ENCODE measurements around the gene PDXDC1. TPM values are rescaled to one million over a fixed set of nuclear protein-coding genes. Genes with fewer than 3 reads are reported as not detected.
"Not testable (repeated sequence)": the region's sequence is repeated elsewhere in the genome, so short reads cannot be mapped to it uniquely, and the experiment has no call there.

The PDXDC1 gene
- total RNA-seq, 1 experiment from 2014 or later, result 107 TPM

DNA sequence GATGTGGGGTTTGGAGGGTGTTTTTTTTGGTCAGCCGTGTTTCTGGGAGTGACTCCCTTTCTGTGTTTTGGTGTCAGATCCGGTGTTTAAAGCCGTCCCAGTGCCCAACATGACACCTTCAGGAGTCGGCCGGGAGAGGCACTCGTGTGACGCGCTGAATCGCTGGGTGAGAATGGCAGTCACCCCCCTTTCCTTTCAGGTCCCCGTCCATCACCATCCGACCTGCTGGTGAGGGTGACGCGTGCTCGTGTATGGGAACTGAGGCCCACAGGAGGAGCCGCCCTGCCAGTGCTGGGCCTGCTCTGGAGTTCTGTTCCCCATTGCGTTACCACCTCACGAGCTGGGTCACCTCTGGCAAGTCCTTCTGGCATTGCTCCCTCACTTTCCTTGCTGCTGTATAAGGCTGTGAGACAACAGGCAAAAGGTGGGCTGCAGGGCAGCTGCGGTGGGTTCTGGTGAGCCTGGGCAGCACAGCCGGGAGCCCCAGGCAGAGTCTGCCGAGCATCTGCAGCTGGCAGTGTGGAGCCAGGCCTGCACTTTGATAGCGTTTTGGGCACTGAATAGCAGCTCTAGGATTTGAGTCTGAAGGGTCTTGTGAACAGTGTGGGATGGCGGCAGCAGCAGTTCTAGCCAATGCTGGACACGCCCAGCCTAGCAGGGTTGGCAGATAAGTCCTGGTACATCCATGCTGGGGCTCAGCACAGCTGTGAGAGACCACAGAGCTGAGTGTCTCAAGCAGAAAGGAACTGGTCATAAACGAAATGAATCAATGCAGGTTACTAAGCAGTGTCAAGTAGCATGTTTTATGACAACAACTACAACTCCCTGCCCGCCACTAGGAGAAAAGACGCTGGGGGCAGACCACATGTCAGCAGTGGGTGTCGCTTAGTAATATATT lies 54.2 kb downstream of the PDXDC1 start:
- Mint-ChIP-seq H3K36me3 (peaks cover 48% of the 10 kb centered on the region), H3K27ac (peak overlapping the region; percentile 38; the same call in 1 of the 2 replicates), H3K4me1 (peaks cover 15% of the 10 kb centered on the region)
- H3K27me3 Mint-ChIP-seq (ENCODE audit: low read depth); DNase-seq (ENCODE audit: low spot score); POLR2A ChIA-PET; CTCF ChIA-PET; H3K9me3 Mint-ChIP-seq; H3K4me3 Mint-ChIP-seq; ATAC-seq: not testable (repeated sequence)

DNA sequence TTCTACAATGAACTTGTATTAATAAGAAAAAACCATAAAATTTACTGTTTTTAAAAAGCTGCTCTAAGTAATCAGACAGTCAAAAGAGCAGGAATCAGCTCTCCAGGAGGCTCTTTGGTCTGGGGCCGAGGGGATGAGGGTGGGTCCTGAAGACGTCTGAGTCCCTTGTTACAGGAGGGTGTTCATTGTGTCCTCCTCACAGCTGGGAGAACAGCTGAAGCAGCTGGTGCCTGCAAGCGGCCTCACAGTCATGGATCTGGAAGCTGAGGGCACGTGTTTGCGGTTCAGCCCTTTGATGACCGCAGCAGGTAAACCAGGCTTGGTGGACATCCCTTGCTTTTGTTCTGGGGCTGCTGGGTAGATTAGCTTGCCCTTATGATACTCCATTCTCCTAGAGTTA lies 54.9 kb downstream of the PDXDC1 start:
- POLR2A ChIA-PET; H3K9me3 Mint-ChIP-seq; CTCF ChIA-PET; H3K27me3 Mint-ChIP-seq (ENCODE audit: low read depth); ATAC-seq; DNase-seq (ENCODE audit: low spot score); H3K4me3 Mint-ChIP-seq: not testable (repeated sequence)
- Mint-ChIP-seq H3K4me1 (peaks cover 15% of the 10 kb centered on the region), H3K27ac (peak overlapping the region; percentile 41; the same call in 1 of the 2 replicates), H3K36me3 (peaks cover 50% of the 10 kb centered on the region)

DNA sequence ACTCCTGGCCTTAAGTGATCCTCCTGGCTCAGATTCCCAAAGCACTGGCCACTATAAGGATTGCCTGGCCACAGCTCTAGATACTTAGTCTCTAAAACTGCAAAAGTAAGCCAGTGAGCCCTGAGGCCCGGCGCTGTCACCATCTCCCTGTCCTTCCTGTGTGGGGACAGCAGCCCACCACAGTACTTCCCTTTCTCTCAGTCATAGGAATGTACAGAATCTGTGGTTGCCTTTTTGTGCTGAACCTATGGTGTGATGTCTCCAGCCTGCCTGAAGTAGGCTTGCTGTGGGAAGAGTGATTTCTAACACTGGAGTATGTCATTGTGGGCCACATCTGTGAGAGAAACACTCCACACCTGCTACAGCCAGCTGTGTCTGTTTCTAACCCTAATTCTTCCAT lies 56.4 kb downstream of the PDXDC1 start:
- no peaks in the 10 kb centered on the region for H3K9me3 Mint-ChIP-seq
- POLR2A ChIA-PET, result no interaction called here
- no peak overlapping the region for H3K27ac Mint-ChIP-seq
- H3K36me3 Mint-ChIP-seq, result peaks cover 49% of the 10 kb centered on the region
- TF ChIP-seq, protein P1, sequence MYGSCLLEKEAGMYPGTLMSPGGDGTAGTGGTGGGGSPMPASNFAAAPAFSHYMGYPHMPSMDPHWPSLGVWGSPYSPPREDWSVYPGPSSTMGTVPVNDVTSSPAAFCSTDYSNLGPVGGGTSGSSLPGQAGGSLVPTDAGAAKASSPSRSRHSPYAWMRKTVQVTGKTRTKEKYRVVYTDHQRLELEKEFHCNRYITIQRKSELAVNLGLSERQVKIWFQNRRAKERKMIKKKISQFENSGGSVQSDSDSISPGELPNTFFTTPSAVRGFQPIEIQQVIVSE (CRISPR knock-in tag; IDR thresholded peaks at IDR 0.05; ENCODE audit: borderline replicate concordance), result no peak
- TF ChIP-seq, protein P2, sequence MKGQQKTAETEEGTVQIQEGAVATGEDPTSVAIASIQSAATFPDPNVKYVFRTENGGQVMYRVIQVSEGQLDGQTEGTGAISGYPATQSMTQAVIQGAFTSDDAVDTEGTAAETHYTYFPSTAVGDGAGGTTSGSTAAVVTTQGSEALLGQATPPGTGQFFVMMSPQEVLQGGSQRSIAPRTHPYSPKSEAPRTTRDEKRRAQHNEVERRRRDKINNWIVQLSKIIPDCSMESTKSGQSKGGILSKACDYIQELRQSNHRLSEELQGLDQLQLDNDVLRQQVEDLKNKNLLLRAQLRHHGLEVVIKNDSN (CRISPR knock-in tag; IDR thresholded peaks at IDR 0.05), result no peak
- no peak for TF ChIP-seq ZNF121 (CRISPR knock-in tag; IDR thresholded peaks at IDR 0.05)
- TF ChIP-seq NFYB (CRISPR knock-in tag; conservative IDR thresholded peaks at IDR 0.05; ENCODE audit: low read depth), result no peak
- no peak for TF ChIP-seq ZNF671 (CRISPR knock-in tag; IDR thresholded peaks at IDR 0.05)
- TF ChIP-seq CREM (CRISPR knock-in tag; IDR thresholded peaks at IDR 0.05), result no peak
- TF ChIP-seq, protein P3, sequence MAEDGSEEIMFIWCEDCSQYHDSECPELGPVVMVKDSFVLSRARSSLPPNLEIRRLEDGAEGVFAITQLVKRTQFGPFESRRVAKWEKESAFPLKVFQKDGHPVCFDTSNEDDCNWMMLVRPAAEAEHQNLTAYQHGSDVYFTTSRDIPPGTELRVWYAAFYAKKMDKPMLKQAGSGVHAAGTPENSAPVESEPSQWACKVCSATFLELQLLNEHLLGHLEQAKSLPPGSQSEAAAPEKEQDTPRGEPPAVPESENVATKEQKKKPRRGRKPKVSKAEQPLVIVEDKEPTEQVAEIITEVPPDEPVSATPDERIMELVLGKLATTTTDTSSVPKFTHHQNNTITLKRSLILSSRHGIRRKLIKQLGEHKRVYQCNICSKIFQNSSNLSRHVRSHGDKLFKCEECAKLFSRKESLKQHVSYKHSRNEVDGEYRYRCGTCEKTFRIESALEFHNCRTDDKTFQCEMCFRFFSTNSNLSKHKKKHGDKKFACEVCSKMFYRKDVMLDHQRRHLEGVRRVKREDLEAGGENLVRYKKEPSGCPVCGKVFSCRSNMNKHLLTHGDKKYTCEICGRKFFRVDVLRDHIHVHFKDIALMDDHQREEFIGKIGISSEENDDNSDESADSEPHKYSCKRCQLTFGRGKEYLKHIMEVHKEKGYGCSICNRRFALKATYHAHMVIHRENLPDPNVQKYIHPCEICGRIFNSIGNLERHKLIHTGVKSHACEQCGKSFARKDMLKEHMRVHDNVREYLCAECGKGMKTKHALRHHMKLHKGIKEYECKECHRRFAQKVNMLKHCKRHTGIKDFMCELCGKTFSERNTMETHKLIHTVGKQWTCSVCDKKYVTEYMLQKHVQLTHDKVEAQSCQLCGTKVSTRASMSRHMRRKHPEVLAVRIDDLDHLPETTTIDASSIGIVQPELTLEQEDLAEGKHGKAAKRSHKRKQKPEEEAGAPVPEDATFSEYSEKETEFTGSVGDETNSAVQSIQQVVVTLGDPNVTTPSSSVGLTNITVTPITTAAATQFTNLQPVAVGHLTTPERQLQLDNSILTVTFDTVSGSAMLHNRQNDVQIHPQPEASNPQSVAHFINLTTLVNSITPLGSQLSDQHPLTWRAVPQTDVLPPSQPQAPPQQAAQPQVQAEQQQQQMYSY (CRISPR knock-in tag; IDR thresholded peaks at IDR 0.05), result no peak
- TF ChIP-seq ETV6 (CRISPR knock-in tag; IDR thresholded peaks at IDR 0.05), result no peak
- TF ChIP-seq KAT7 (CRISPR knock-in tag; IDR thresholded peaks at IDR 0.05; ENCODE audit: borderline replicate concordance), result no peak
- TF ChIP-seq, protein P4, sequence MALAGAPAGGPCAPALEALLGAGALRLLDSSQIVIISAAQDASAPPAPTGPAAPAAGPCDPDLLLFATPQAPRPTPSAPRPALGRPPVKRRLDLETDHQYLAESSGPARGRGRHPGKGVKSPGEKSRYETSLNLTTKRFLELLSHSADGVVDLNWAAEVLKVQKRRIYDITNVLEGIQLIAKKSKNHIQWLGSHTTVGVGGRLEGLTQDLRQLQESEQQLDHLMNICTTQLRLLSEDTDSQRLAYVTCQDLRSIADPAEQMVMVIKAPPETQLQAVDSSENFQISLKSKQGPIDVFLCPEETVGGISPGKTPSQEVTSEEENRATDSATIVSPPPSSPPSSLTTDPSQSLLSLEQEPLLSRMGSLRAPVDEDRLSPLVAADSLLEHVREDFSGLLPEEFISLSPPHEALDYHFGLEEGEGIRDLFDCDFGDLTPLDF (CRISPR knock-in tag; IDR thresholded peaks at IDR 0.05), result no peak
- TF ChIP-seq CREB1 (CRISPR knock-in tag; IDR thresholded peaks at IDR 0.05), result no peak
- no peak for TF ChIP-seq ZNF219 (CRISPR knock-in tag; IDR thresholded peaks at IDR 0.05; ENCODE audit: borderline replicate concordance)
- no peak for TF ChIP-seq GABPB1 (CRISPR knock-in tag; IDR thresholded peaks at IDR 0.05)
- TF ChIP-seq, protein P5, sequence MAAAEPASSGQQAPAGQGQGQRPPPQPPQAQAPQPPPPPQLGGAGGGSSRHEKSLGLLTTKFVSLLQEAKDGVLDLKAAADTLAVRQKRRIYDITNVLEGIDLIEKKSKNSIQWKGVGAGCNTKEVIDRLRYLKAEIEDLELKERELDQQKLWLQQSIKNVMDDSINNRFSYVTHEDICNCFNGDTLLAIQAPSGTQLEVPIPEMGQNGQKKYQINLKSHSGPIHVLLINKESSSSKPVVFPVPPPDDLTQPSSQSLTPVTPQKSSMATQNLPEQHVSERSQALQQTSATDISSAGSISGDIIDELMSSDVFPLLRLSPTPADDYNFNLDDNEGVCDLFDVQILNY (CRISPR knock-in tag; IDR thresholded peaks at IDR 0.05), result no peak
- no peak for TF ChIP-seq RORB (CRISPR knock-in tag; IDR thresholded peaks at IDR 0.05)
- no peak for TF ChIP-seq NR1H2 (CRISPR knock-in tag; IDR thresholded peaks at IDR 0.05)
- no peak for TF ChIP-seq ELF4 (CRISPR knock-in tag; IDR thresholded peaks at IDR 0.05; ENCODE audit: low read depth)
- peaks cover 8% of the 10 kb centered on the region for H3K4me1 Mint-ChIP-seq
- no peak for DNase-seq (ENCODE audit: low spot score)
- no peaks in the 10 kb centered on the region for H3K27me3 Mint-ChIP-seq (ENCODE audit: low read depth)
- CTCF ChIA-PET, result no interaction called here
- no peak overlapping the region for H3K4me3 Mint-ChIP-seq
- ATAC-seq, result no peak
